ENCODE measurements around the gene CD44.
"Not testable (repeated sequence)": the region's sequence is repeated elsewhere in the genome, so short reads cannot be mapped to it uniquely, and the experiment has no call there.

The CD44 gene

DNA sequence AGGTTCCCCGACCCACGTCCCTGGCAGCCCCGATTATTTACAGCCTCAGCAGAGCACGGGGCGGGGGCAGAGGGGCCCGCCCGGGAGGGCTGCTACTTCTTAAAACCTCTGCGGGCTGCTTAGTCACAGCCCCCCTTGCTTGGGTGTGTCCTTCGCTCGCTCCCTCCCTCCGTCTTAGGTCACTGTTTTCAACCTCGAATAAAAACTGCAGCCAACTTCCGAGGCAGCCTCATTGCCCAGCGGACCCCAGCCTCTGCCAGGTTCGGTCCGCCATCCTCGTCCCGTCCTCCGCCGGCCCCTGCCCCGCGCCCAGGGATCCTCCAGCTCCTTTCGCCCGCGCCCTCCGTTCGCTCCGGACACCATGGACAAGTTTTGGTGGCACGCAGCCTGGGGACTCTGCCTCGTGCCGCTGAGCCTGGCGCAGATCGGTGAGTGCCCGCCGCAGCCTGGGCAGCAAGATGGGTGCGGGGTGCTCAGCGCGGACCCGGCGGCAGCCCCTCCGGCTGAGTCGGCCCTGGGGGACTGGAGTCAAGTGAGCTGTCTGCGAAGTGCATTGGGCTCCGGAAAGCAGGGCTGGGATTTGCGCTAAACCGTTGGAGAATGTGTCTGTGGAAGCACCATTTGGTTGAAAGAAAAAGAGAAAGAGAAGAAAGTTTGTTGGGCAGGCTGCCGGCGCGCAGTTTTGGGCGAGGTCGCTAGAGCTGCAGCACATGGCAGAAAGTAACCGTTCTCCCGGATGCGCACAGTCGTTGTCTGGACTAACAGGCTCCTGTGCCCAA, at the start of gene CD44:
Gene CD44 (plus strand): TSS at position 229 of the 779 bp plus-strand sequence. CDS start 133 bp downstream, at position 362.
- DNase-seq: peak; percentile 83

DNA sequence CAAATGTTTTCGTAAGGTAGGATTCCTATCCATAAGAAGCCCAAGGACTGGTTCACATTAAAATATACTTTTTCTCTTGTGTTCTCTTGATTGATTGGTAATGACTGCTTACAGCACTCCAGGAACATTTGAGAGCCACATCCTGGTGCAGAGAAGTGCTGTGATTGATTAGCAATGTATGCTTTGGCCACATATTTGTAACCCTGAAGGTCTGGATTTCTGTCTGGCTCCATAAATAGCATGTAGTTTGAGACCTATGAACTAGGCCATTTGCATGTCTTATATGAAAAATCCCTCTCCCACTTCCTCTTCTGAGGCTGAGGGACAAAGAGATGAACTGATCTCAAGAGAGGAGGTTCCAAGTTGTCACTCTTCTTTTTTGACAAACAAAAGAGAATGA, 49.3 kb upstream of the CD44 start:
- DNase-seq: no peak

DNA sequence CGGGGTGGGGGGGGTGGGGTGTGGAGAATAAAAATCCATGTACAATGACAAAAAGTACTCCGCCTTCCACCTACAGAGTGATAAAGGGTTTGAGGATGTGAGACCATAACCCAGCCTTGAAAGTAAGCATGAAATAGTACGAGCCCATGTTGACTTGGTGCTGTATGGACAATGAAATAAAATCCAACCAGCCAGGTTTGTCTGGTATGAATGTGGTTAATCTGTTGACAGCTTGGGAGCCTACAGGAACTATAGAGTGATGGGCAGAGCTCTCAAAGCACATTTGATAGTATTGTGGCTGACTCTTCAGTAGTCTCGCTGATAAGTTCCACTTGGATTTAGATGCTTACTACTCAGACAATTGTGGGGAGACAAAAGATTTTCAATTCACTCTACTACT, 48.8 kb upstream of the CD44 start:
- DNase-seq: no peak

DNA sequence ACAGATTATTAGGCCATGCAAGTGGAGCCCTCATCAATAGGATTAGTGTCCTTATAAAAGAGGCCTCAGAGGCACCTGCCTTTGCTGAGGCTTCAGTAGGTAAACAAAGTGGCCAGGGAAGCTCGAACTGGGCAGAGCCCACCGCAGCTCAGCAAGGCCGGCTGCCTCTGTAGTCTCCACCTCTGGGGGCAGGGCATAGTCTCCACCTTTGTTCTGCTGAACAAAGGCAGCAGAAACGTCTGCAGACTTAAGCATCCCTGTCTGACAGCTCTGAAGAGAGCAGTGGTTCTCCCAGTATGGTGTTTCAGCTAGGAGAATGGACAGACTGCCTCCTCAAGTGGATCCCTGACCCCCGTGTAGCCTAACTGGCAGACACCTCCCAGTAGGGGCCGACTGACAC, 48.0 kb upstream of the CD44 start:
- not testable (repeated sequence) for DNase-seq

DNA sequence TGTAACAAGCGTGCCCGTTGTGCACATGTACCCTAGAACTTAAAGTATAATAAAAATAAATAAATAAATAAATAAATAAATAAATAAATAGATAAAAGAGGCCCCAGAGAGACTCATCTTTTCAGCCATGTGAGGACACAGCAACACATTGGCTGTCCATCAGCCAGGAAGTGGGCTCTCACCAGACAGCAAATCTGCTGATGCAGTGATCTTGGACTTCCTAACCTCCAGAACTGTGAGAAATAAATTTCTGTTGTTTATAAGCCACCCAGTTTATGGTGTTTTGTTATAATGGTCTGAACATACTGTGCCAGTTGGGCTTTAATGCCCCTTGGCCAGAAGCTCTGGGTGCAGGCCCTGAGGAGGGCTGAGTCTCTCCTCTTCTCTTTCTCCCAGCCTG, 42.2 kb upstream of the CD44 start:
- no peak for DNase-seq

DNA sequence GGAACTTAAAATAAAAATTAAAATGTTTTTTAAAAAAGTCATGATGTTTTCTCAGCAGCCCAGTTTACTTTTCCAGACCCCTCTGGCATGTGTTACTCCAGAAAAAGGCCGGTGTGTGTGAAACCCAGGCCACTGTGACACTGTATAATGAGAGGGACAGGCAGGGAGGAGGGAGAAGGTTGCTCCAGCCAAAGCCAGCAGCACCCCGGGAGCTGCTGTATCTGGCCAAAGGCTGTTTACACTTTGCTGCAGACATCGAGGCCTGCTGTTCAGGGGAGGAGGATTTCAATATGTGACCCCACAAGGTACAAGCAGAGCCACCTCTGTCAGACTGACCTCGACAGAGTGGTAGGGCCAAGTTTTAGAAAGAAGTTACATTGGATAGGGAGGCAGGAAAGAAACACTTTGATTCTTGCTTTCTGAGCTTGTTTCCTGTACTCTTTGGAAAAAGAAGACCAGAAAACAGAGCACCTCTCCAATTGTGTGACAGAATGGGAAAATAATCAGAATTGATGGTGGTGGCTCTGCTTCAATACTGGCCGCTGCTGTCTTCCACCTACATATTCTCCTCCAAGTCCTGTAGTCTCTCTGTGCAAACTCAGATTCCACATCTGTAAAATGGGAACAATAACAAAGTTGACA, 41.0 kb upstream of the CD44 start:
- no peak for DNase-seq

DNA sequence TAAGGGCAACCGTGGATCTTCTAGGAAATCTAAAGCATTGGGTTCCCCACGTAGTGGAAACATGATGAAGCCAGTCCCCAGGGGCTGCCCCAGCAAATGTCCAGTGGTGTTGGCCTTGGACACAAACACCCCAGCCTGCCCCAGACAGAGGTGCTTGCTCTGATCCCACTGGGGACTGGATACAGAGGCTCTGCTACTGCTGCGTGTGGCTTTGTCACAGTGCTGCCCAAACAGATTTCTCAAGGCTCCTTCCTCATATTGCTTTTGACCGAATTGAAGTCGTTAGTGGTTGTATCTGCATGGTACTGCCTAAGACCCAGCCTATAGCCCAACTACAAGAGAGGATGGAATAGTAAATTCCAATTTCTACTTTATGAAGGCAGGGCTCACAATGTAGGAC, 40.1 kb upstream of the CD44 start:
- DNase-seq: no peak

DNA sequence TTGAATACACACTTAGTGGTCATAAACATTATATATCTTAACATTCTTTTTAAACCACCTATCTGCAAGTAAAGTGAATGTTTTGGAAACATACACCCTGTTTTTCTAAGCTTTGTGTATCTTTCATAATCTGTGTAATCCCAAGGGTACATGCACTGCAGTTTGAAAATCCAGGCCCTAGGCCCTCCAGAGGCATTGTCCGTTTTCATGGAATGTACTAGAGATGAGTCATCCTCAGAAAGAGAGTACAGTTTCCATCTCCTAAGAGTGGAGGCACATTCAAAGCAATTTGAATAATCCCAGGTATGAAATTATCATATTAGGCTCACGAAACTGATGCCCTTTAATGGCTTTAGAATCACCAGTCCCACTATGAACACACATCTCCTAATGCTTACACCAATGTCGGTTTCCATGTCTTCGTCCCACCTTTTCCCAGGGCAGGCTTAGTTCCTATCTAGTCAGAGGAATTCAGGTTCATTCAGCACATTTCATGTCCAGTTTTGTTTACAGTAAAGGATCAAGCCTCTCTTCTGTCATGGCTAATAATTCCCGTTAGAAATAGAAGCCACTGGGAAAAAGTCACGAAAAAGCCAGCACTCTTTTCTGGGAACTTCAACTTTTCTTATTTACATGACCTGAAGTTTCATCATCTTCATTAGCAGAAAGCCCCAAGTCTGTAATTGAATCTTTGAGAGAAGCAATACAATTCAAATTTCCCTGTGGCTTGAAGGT, 39.5 kb upstream of the CD44 start:
- DNase-seq: no peak

DNA sequence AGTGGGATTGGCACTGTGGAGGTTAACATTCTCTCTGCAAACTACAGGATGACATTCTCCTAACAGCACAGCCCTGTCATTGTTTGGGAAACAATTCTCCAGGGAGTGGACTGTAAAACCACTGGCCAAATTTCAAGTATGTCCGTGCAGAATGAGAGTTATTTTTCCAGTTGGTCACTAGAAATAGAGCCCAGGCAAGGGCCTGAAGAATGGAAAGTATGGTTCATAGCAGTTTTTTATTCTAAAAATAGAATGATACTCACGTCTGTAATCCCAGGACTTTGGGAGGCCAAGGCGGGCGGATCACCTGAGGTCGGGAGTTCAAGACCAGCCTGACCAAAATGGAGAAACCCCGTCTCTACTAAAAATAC, 39.0 kb upstream of the CD44 start:
- DNase-seq: no peak

DNA sequence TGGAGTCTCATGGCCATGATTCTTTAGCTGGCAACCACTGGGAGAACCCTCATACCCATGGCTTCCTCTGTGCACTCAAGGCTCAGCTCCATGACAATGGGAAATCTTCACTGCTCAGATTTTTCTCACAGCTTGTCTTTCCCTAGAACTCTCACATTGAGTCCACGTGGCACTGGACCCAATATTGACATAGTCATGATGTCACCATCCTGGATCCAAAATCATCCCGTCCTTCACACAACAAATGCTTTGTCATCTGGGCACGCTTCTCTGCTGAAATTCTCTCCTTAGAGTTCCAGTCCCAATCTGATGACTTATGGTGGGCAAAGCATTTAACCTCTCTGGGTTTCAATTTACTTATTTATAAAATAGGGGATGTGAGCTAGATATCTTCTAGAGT, 37.7 kb upstream of the CD44 start:
- no peak for DNase-seq

DNA sequence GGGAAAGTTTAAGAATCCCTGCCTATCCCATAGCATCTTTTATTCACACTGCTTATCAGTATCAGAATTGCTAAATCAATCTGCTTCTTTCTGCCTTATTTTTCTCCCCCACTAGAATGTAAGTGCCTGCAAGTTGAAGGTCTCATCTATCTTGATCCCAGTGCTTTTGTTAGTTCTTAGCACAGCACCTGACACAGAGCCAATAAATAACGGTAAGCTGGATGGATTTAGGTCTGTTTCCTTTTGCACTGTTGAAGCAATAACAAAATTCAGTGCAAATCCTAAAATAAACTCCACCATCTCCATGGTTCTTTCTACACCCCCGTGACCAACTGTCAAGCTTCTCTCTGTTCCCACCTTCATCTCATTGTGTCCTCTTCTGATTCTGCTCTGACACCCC, 36.7 kb upstream of the CD44 start:
- no peak for DNase-seq

DNA sequence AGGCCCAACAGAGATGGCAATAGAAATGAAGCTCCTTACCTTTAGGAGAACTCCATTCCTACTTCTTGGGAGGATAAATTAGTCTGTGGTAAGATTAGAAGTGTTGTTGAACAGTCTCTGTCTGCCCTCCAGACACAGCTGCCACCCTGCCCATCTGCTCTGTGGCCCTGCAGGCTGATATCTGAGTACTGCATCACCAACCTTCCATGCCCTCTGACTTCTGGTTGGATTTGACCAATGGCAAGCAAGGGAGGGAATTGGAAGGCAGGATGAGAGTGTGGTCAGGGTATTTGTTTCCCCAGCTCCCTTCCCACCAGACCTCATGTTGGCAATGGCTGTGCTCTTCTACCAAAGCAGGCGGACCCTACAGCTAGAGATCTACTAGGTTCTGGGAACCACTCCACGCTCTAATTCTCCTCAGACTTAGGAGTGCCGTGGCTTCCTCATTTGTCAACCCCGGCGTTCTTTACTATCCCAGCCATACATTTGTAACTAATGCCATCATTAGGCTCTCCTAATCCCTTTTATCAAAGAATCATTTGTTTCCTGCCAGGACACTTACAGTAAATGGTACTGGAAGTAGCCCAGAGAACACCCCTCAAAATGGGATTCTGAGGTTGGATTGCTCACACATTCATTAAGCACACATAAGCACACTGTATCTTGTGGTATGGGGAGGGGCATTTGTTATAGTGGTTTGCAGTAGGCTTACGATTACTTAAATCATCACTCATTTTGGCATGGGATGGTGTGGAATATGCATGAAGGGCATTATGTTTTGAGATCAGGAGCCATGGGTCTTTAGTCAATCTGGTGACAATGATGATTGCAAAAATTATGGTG, 35.4 kb upstream of the CD44 start:
- DNase-seq: no peak

DNA sequence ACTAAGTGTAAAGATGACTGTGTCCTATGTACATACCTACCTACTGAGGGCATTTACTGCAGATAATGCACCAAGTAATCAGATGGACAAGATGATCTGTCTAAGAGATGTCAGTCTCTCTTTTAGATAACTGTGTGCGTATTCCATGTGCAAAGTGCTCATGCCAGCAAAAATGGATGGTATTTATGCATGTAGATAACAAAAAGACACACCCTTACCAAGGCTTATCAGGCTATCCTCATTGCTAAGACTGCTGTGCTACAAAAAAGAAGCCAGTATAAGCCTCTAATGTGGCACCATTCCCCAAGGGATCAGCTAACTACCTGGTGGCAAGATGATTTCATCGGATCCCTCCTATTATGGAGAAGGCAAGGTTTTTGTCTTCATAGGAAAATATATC, 34.3 kb upstream of the CD44 start:
- no peak for DNase-seq

DNA sequence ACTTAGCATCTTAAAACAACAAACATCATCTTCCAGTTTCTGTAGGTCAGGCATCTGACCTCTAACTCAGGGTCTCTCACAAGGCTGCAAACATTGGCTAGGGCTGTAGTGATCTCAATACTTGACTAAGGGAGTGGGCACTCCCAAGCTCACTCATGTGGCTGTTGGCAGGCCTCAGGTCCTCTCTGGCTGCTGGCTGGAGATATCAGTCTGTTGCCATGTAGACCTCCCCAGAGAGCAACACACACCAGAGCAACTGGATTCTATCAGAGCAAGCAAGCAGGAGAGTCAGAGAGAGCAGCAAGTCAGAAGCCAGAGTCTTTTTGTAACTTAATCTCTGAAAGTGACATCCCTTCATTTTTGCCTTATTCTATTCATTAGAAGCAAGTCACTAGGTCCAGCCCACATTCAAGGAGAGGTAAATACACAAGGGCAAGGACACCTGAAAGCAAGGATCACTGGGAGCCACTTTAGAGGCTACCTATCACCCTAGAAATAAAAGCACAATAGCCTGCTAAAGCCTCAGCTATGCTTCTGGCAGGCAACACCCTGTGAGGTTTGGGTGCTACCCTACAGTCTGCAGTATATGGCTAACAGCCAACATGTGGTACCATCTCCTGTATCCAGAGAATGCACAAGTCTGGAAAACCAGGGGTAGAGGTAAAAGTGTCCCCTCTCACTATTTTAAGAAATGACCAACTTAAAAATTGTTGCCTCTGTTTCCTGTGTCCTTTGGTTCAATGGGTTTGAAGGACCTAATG, 33.5 kb upstream of the CD44 start:
- DNase-seq: no peak

DNA sequence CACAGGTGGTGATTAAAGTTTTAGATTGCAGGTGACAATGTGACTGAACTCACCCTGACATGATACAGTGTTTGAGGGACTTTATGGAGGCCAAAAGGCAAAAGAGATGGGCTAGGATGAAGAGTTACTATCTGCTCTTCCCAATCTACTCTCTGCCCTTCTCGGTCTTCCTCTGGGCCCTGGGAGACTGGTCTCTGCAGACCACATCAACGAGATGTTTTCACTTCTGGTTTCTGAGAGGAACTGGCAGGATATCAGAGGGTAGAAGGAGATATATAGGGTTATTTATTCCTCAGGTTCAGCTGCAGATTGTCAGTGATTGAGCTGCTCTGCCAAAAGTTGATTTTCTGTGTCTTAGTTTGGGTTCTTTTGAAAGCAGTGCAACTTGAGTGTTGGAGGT, 32.4 kb upstream of the CD44 start:
- no peak for DNase-seq

DNA sequence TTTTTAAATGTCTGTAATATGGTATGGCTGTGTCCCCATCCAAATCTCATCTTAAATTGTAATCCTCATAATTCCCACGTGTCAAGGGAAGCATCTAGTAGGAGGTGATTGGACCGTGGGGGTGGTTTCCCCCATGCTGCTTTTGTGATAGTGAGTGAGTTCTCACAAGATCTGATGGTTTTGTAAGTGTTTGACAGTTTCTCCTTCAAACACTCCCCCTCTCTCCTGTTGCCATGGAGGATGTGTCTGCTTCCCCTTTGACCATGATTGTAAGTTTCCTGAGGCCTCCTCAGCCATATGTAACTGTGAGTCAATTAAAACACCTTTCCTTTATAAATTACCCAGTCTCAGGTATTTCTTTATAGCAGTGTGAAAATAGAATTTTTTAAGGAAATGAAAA, 31.1 kb upstream of the CD44 start:
- DNase-seq: no peak

DNA sequence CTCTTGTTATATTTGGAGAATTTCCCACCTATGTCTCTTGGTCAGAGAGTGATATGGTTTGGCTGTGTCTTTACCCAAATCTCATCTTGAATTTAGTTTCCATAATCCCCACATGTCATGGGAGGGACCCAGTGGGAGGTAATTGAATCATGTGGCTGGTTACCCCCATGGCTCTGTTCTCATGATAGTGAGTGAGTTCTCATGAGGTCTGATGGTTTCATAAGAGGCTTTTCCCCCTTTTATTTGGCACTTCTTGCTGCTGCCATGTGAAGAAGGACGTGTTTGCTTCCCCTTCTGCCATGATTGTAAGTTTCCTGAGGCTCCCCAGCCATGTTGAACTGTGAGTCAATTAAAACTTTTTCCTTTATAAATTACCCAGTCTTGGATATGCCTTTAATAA, 30.6 kb upstream of the CD44 start:
- not testable (repeated sequence) for DNase-seq

DNA sequence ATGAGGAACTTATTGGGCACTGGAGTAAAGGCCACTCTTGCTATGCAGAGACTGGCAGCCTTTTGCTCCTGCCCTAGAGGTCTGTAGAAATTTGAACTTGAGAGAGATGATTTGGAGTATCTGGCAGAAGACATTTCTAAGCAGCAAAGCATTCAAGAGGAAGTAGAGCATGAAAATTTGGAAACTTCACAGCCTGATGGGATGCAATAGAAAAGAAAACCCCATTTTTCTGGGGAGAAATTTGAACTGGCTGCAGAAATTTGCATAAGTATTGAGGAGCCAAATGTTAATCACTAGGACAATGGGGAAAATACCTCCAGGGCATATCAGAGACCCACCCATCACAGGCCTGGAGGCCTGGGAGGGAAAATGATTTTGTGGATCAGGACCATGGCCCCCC, 29.9 kb upstream of the CD44 start:
- DNase-seq: no peak

DNA sequence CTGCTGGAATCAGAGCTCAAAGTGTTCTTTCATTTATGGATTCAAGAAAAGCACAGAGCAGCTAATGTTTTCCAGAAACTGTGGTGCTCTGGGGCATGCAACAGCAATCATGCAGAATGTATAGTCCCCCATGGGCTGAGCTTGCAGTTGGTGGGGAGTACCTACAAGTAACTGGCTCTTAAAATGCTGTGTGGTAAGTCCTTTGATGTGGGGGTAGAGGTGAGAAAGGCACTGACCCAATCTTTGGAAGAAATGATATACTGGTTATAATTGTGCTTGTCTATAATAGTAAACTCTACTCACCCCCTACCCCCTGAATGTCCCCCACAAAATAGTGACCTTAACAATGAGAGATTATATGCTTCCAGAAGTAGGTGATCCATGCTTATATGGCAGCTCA, 29.1 kb upstream of the CD44 start:
- no peak for DNase-seq

DNA sequence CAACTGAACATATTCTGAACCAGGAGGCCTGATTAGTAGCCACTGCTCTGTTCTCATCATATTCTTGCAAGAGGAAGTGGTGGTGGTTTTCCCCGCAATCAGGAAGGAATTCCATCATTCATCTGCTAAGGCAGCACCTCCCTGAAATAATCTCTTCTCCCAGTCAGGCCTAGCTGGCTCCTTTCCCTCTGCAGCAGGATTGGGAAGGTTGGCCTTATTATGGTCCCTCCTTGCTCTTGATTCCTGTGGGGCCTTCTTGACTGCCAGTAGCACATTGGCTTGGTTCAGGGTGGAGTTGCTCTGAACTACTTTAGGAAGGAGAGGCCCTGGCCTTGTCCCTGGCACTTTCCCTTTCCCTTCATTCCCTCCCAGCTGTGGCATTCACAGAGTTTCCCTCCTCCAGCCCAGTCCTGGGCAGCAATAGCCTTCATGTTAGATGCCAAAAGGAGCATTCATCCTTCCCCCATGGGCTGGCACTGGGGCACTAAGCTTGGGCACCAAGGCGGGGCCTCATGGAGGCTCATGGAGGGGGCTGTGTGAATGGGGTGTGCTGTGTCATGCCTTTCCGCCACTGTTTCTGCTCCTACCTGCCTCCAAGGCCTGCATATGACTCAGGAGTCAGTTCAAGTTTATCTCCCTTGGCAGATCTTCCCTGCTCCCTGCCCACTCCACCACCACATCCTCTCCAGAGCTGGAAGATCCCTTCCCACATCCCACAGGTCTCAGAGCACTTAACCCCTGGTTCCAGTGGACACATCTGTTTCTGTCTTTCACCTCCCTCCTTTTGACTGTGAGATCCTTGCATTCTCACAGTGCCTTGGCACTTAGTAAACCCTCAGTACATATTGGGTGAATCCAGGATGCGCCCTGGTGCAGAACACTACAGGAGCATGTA, 27.6 kb upstream of the CD44 start:
- DNase-seq: no peak
